Ishikawa (cell line): ENCODE data around the gene ANO7.

ENCODE experiments used
- CEBPB ChIP-seq: IDR thresholded peaks from 2 replicates; pipeline ENCODE4 v1.6.1; 2012
- EP300 ChIP-seq: IDR thresholded peaks from 2 replicates; pipeline ENCODE4 v1.6.1; 2012; ENCODE audit warnings: borderline replicate concordance
- NFIC ChIP-seq: IDR thresholded peaks from 2 replicates; pipeline ENCODE4 v1.6.1; 2012
- RAD21 ChIP-seq: IDR thresholded peaks from 2 replicates; pipeline ENCODE4 v1.6.1; 2012; ENCODE audit warnings: low read depth
- TCF12 ChIP-seq: IDR thresholded peaks from 2 replicates; pipeline ENCODE4 v1.6.1; 2012; ENCODE audit warnings: low read depth
- TEAD4 ChIP-seq: IDR thresholded peaks from 2 replicates; pipeline ENCODE4 v1.6.1; 2012
- YY1 ChIP-seq: IDR thresholded peaks from 2 replicates; pipeline ENCODE4 v1.6.1; 2012; ENCODE audit warnings: low read depth
- ZBTB7A ChIP-seq: IDR thresholded peaks from 2 replicates; pipeline ENCODE4 v1.6.1; 2012; ENCODE audit warnings: low read depth
- TF ChIP-seq, protein P1 (sequence below): IDR thresholded peaks from 2 replicates; pipeline ENCODE4 v1.6.1; 2012; ENCODE audit warnings: low read depth, mild to moderate bottlenecking
- TF ChIP-seq, protein P2 (sequence below): IDR thresholded peaks from 2 replicates; pipeline ENCODE4 v1.6.1; 2012

DNA sequence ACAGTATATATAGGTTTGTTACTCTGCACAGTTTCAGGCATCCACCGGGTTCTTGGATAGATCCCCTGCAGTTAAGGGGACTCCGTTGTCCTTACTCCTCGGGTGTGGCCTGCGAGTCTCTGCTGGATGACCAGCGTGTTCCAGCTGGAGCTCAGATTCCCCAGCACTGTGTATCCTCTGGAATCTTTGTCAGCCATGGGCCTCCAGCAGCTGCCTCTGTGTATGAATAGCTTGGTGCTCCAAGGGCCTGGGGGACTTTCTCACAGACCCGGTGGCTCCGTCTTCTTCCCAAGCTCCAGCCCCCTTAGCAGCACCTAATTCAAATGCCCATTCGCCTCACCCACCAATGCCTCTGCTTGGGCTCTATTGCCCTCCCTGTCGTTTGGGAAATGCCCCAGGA lies 6.3 kb downstream of the ANO7 start:
- TF ChIP-seq TEAD4 (no peak), ZBTB7A (no peak), YY1 (no peak), EP300 (no peak), CEBPB (no peak), RAD21 (no peak), TCF12 (no peak), NFIC (no peak)
- TF ChIP-seq, protein P1, sequence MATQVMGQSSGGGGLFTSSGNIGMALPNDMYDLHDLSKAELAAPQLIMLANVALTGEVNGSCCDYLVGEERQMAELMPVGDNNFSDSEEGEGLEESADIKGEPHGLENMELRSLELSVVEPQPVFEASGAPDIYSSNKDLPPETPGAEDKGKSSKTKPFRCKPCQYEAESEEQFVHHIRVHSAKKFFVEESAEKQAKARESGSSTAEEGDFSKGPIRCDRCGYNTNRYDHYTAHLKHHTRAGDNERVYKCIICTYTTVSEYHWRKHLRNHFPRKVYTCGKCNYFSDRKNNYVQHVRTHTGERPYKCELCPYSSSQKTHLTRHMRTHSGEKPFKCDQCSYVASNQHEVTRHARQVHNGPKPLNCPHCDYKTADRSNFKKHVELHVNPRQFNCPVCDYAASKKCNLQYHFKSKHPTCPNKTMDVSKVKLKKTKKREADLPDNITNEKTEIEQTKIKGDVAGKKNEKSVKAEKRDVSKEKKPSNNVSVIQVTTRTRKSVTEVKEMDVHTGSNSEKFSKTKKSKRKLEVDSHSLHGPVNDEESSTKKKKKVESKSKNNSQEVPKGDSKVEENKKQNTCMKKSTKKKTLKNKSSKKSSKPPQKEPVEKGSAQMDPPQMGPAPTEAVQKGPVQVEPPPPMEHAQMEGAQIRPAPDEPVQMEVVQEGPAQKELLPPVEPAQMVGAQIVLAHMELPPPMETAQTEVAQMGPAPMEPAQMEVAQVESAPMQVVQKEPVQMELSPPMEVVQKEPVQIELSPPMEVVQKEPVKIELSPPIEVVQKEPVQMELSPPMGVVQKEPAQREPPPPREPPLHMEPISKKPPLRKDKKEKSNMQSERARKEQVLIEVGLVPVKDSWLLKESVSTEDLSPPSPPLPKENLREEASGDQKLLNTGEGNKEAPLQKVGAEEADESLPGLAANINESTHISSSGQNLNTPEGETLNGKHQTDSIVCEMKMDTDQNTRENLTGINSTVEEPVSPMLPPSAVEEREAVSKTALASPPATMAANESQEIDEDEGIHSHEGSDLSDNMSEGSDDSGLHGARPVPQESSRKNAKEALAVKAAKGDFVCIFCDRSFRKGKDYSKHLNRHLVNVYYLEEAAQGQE = no peak
- TF ChIP-seq, protein P2, sequence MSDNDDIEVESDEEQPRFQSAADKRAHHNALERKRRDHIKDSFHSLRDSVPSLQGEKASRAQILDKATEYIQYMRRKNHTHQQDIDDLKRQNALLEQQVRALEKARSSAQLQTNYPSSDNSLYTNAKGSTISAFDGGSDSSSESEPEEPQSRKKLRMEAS = no peak
